Endodermal cell (in vitro differentiated cells): ENCODE data around the gene TECRL. TPM values are rescaled to one million over a fixed set of nuclear protein-coding genes. Genes with fewer than 3 reads are reported as not detected.

ENCODE experiments used
- DNase-seq: peaks from one replicate; pipeline ENCODE4 v3.0.0-alpha.2; 2017
- H3K27ac ChIP-seq: 2 replicates; pipeline ENCODE4 v1.5.1; 2013; ENCODE audit warnings: mild to moderate bottlenecking, low read depth, low read length, moderate library complexity
- H3K27me3 ChIP-seq: 2 replicates; pipeline ENCODE4 v1.6.1; 2013; ENCODE audit warnings: mild to moderate bottlenecking, low read length, moderate library complexity; ENCODE audit not compliant: insufficient read depth, control insufficient read depth, poor library complexity, severe bottlenecking
- H3K36me3 ChIP-seq: 2 replicates; pipeline ENCODE4 v1.7.0; 2013; ENCODE audit warnings: mild to moderate bottlenecking, low read length, moderate library complexity; ENCODE audit not compliant: control insufficient read depth, insufficient read depth
- H3K4me1 ChIP-seq: one replicate; pipeline ENCODE4 v1.7.0; 2013; ENCODE audit warnings: low read length; ENCODE audit not compliant: control insufficient read depth, insufficient read depth
- H3K4me3 ChIP-seq: 2 replicates; pipeline ENCODE4 v1.5.1; 2013; ENCODE audit warnings: mild to moderate bottlenecking, low read length, moderate library complexity
- H3K9ac ChIP-seq: 2 replicates; pipeline ENCODE4 v1.6.1; 2013; ENCODE audit warnings: mild to moderate bottlenecking, low read length, moderate library complexity; ENCODE audit not compliant: poor library complexity, severe bottlenecking; ENCODE audit errors: extremely low read depth
- H3K9me3 ChIP-seq: 2 replicates; pipeline ENCODE4 v1.6.1; 2013; ENCODE audit warnings: mild to moderate bottlenecking, low read length, moderate library complexity; ENCODE audit not compliant: control insufficient read depth
- H3K27ac Mint-ChIP-seq: 2 replicates; pipeline ENCODE4 v1.8.0; 2020; ENCODE audit warnings: mixed read lengths
- H3K27me3 Mint-ChIP-seq: 2 replicates; pipeline ENCODE4 v1.8.0; 2021; ENCODE audit warnings: mild to moderate bottlenecking, mixed read lengths; ENCODE audit not compliant: insufficient read depth
- H3K36me3 Mint-ChIP-seq: 2 replicates; pipeline ENCODE4 v1.8.0; 2020; ENCODE audit warnings: low read depth, mixed read lengths
- H3K4me1 Mint-ChIP-seq: 2 replicates; pipeline ENCODE4 v1.8.0; 2020; ENCODE audit warnings: mixed read lengths
- H3K4me3 Mint-ChIP-seq: 2 replicates; pipeline ENCODE4 v1.8.0; 2020; ENCODE audit warnings: mild to moderate bottlenecking, moderate library complexity, mixed read lengths
- H3K9me3 Mint-ChIP-seq: 2 replicates; pipeline ENCODE4 v1.8.0; 2020; ENCODE audit warnings: mild to moderate bottlenecking, mixed read lengths
- total RNA-seq, 2 donors: library from RNA; stranded (reverse); fragmentation: NEBNext Ultra II Directional in 1 of 2; extraction: Animal tissue kit (Norgen Biotek cat#: 25700) in 1 of 2; gene quantifications; 2 replicates in 1 of 2; 3 replicates in 1 of 2; pipeline ENCODE4 v1.2.1, GENCODE V29; 2021
- TF ChIP-seq, protein P1 (sequence below): fragments of 200-600 bp; sonication (generic); conservative IDR thresholded peaks from 2 replicates; pipeline ENCODE4 v1.5.0; 2021; ENCODE audit warnings: antibody characterized with exemption, mild to moderate bottlenecking

Gene TECRL
- total RNA-seq, 2 donors from 2014 or later, result not detected

DNA sequence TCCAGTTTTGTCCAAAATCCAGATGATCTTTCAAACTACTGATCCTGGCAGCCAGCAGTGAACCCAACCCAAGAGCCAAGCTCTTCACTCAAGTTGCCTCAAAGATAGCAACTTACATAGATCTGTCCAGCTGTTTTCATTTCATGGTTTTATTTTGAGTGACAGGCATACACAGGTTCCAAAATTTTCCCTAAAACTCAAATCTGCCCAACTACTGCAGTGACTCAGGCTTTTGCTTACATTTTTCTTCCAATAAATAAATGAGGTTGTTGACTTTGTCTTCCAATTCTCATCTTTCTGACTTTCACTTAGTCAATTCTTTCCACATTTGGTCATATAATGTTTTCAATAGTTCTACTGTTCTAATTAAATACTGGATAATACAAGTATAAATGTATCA lies 158.8 kb downstream of the TECRL start:
- no peak for DNase-seq
- Histone ChIP-seq H3K4me1 (no peaks in the 10 kb centered on the region), H3K27me3 (no peaks in the 10 kb centered on the region), H3K36me3 (no peaks in the 10 kb centered on the region), H3K9ac (no peak overlapping the region), H3K9me3 (peaks cover 9% of the 10 kb centered on the region), H3K4me3 (no peak overlapping the region), H3K27ac (no peak overlapping the region)
- no peak overlapping the region for H3K27ac Mint-ChIP-seq
- TF ChIP-seq, protein P1, sequence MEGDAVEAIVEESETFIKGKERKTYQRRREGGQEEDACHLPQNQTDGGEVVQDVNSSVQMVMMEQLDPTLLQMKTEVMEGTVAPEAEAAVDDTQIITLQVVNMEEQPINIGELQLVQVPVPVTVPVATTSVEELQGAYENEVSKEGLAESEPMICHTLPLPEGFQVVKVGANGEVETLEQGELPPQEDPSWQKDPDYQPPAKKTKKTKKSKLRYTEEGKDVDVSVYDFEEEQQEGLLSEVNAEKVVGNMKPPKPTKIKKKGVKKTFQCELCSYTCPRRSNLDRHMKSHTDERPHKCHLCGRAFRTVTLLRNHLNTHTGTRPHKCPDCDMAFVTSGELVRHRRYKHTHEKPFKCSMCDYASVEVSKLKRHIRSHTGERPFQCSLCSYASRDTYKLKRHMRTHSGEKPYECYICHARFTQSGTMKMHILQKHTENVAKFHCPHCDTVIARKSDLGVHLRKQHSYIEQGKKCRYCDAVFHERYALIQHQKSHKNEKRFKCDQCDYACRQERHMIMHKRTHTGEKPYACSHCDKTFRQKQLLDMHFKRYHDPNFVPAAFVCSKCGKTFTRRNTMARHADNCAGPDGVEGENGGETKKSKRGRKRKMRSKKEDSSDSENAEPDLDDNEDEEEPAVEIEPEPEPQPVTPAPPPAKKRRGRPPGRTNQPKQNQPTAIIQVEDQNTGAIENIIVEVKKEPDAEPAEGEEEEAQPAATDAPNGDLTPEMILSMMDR, result no peak
- no peaks in the 10 kb centered on the region for H3K4me1 Mint-ChIP-seq
- no peak overlapping the region for H3K4me3 Mint-ChIP-seq
- H3K9me3 Mint-ChIP-seq, result peaks cover 10% of the 10 kb centered on the region
- no peaks in the 10 kb centered on the region for H3K36me3 Mint-ChIP-seq
- no peaks in the 10 kb centered on the region for H3K27me3 Mint-ChIP-seq

DNA sequence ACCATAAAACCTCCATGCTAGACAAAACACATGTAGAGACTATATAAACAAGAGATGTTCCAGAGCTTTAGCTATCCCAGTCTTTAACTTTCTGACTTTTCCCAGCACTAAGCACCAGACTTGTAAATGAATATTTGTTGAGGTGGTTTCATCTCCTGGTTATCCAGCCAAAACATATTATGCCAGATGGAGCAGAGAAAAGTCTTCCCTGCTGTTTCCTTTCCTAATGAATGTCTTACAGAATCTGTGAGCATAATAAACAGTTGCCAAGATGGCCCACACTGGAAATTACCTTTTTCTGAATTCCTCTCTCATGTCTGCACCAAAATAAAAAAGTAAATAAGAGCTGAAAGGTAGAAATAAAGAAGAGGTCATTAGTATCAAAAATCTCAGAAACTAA lies 159.2 kb downstream of the TECRL start:
- H3K4me3 ChIP-seq, result no peak overlapping the region
- no peaks in the 10 kb centered on the region for H3K4me1 Mint-ChIP-seq
- no peak overlapping the region for H3K27ac ChIP-seq
- H3K9me3 ChIP-seq, result peaks cover 9% of the 10 kb centered on the region
- H3K27me3 Mint-ChIP-seq, result no peaks in the 10 kb centered on the region
- H3K27me3 ChIP-seq, result no peaks in the 10 kb centered on the region
- no peak overlapping the region for H3K9ac ChIP-seq
- H3K36me3 ChIP-seq, result no peaks in the 10 kb centered on the region
- no peaks in the 10 kb centered on the region for H3K4me1 ChIP-seq
- no peak for DNase-seq
- H3K4me3 Mint-ChIP-seq, result no peak overlapping the region
- peaks cover 10% of the 10 kb centered on the region for H3K9me3 Mint-ChIP-seq
- no peaks in the 10 kb centered on the region for H3K36me3 Mint-ChIP-seq
- TF ChIP-seq, protein P1, result no peak
- H3K27ac Mint-ChIP-seq, result no peak overlapping the region

DNA sequence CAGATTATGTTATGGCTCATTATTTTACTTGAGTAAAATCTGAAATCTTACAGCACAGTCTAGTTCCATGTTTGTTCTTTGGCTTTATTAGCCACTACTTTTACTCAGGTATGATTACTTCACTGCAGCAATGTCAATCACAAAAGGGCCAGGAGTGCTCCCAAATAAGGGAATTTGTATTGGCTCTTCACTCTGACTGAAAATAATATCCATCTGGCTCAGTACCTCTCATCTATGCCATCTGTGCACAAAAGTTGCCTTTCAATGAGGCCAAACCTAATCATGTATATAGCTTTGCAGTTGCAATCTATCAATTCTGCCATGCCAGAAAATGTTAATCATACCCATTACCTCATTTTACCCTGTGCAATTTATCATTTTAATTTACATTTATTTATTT lies 161.1 kb downstream of the TECRL start:
- peaks cover 9% of the 10 kb centered on the region for H3K9me3 ChIP-seq
- no peak overlapping the region for H3K27ac Mint-ChIP-seq
- no peaks in the 10 kb centered on the region for H3K4me1 Mint-ChIP-seq
- H3K4me1 ChIP-seq, result no peaks in the 10 kb centered on the region
- H3K36me3 ChIP-seq, result no peaks in the 10 kb centered on the region
- peaks cover 10% of the 10 kb centered on the region for H3K9me3 Mint-ChIP-seq
- no peaks in the 10 kb centered on the region for H3K27me3 Mint-ChIP-seq
- TF ChIP-seq, protein P1, result no peak
- no peak overlapping the region for H3K9ac ChIP-seq
- no peaks in the 10 kb centered on the region for H3K27me3 ChIP-seq
- no peak for DNase-seq
- H3K36me3 Mint-ChIP-seq, result no peaks in the 10 kb centered on the region
- H3K4me3 Mint-ChIP-seq, result no peak overlapping the region
- H3K27ac ChIP-seq, result no peak overlapping the region
- no peak overlapping the region for H3K4me3 ChIP-seq
